OCI-LY3 (cell line): ENCODE data around the gene WDFY4.

Experiments used
- H2AFZ ChIP-seq: fragments of 200-600, 300-600 bp; shearing (Covaris generic); 2 replicates; pipeline ENCODE4 v1.6.0; 2014; ENCODE audit warnings: antibody characterized with exemption, low read depth, low read length
- H3K27ac ChIP-seq: fragments of 200-600, 300-600 bp; sonication (generic); 2 replicates; pipeline ENCODE4 v1.5.1; 2014; ENCODE audit warnings: mild to moderate bottlenecking, low read length, moderate library complexity, mixed read lengths
- H3K27me3 ChIP-seq: fragments of 200-600, 300-600 bp; sonication (generic); 2 replicates; pipeline ENCODE4 v1.6.1; 2014; ENCODE audit warnings: low read depth, low read length, mixed read lengths
- H3K36me3 ChIP-seq: fragments of 200-600, 300-600 bp; sonication (generic); replicated peaks from 2 replicates; pipeline ENCODE3; 2014; ENCODE audit warnings: low read depth, low read length, mixed read lengths
- H3K4me1 ChIP-seq: fragments of 300-600, 200-600 bp; sonication (generic); 2 replicates; pipeline ENCODE4 v1.6.1; 2014; ENCODE audit warnings: low read length, mixed read lengths
- H3K4me2 ChIP-seq: fragments of 200-600, 300-600 bp; sonication (generic); 2 replicates; pipeline ENCODE4 v1.6.1; 2014; ENCODE audit warnings: low read length, mixed read lengths
- H3K4me3 ChIP-seq: fragments of 300-600, 200-600 bp; sonication (generic); 2 replicates; pipeline ENCODE4 v1.5.1; 2014; ENCODE audit warnings: antibody characterized with exemption, mild to moderate bottlenecking, low read length, moderate library complexity
- H3K79me2 ChIP-seq: fragments of 300-600, 200-600 bp; shearing (Covaris generic); 2 replicates; pipeline ENCODE4 v1.6.1; 2014; ENCODE audit warnings: mild to moderate bottlenecking, low read length, mixed read lengths
- H3K9ac ChIP-seq: fragments of 300-600, 200-600 bp; shearing (Covaris generic); 2 replicates; pipeline ENCODE4 v1.6.0; 2014; ENCODE audit warnings: mild to moderate bottlenecking, low read length, moderate library complexity
- H3K9me3 ChIP-seq: fragments of 200-600, 300-600 bp; shearing (Covaris generic); 2 replicates; pipeline ENCODE4 v1.6.1; 2014; ENCODE audit warnings: low read length, mixed read lengths; ENCODE audit not compliant: insufficient read depth
- H4K20me1 ChIP-seq: fragments of 200-600, 300-600 bp; sonication (generic); 2 replicates; pipeline ENCODE4 v1.6.1; 2016; ENCODE audit warnings: low read length, mixed read lengths; ENCODE audit not compliant: insufficient read depth
- EZH2phosphoT487 ChIP-seq: fragments of 200-600 bp; shearing (Covaris generic); IDR thresholded peaks from 2 replicates; pipeline ENCODE4 v1.6.1; 2018; ENCODE audit warnings: antibody characterized with exemption, mixed run types, low read depth
- TF ChIP-seq, protein P1 (sequence below): fragments of 200-600, 300-600 bp; sonication (generic); IDR thresholded peaks from 2 replicates; pipeline ENCODE4 v1.5.1; 2014; ENCODE audit warnings: antibody characterized with exemption, low read length, low read depth

WDFY4 gene

DNA sequence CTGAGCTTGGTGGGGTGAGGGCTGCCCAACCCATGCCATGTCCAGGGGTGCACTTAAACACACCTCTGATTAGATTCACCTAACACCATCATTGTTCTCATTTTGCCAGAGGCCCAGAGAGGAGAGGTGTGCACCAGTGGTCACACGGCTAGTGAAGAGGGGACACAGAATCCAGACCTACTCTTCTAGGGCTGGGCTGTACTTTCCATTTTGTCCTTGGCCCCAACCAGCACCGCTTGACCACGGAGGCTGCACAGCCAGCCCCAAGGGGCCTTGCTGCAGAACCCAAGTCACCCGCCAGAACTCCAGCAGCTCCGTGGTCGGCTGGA, 246 bp upstream of the WDFY4 start:
- Histone ChIP-seq H2AFZ (no peak overlapping the region), H3K4me1 (peaks cover 46% of the 10 kb centered on the region), H3K79me2 (peaks cover 50% of the 10 kb centered on the region), H3K9ac (peak overlapping the region; percentile 99), H3K27ac (peak overlapping the region; percentile 99), H3K36me3 (peaks cover 28% of the 10 kb centered on the region), H3K27me3 (no peaks in the 10 kb centered on the region), H3K4me3 (peak overlapping the region; percentile 84), H4K20me1 (peaks cover 14% of the 10 kb centered on the region), H3K9me3 (peaks cover 3% of the 10 kb centered on the region; the same call in 1 of the 2 replicates), H3K4me2 (peak overlapping the region; percentile 88)
- TF ChIP-seq EZH2phosphoT487: no peak
- TF ChIP-seq, protein P1, sequence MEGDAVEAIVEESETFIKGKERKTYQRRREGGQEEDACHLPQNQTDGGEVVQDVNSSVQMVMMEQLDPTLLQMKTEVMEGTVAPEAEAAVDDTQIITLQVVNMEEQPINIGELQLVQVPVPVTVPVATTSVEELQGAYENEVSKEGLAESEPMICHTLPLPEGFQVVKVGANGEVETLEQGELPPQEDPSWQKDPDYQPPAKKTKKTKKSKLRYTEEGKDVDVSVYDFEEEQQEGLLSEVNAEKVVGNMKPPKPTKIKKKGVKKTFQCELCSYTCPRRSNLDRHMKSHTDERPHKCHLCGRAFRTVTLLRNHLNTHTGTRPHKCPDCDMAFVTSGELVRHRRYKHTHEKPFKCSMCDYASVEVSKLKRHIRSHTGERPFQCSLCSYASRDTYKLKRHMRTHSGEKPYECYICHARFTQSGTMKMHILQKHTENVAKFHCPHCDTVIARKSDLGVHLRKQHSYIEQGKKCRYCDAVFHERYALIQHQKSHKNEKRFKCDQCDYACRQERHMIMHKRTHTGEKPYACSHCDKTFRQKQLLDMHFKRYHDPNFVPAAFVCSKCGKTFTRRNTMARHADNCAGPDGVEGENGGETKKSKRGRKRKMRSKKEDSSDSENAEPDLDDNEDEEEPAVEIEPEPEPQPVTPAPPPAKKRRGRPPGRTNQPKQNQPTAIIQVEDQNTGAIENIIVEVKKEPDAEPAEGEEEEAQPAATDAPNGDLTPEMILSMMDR: no peak

DNA sequence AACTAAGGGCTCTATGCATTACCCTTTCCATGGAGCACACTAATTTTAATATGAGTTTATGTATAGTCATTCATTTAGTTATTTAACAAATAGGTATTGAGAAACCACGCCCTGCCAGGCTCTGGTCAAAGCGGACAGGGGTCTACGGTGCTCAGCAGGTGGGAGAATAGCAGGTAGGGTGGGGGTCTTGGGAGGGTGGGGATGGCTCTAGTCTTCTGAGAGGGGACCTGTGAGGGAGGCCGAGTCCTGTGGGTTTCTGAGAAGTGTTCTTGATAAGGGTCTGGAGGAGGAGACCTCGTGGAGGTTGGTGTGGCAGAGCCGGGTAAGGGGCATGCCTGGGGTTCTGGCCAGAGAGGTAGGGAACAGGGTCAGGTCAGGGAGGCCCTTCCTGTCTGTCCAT, 1.1 kb downstream of the WDFY4 start:
- peak overlapping the region; percentile 84 for H3K4me3 ChIP-seq
- peak overlapping the region; percentile 88 for H3K4me2 ChIP-seq
- peak overlapping the region; percentile 99 for H3K27ac ChIP-seq
- peaks cover 2% of the 10 kb centered on the region; the same call in 1 of the 2 replicates for H3K9me3 ChIP-seq
- TF ChIP-seq, protein P1: no peak
- TF ChIP-seq EZH2phosphoT487: no peak
- H2AFZ ChIP-seq: no peak overlapping the region
- H4K20me1 ChIP-seq: peaks cover 25% of the 10 kb centered on the region
- H3K9ac ChIP-seq: peak overlapping the region; percentile 99
- H3K79me2 ChIP-seq: peaks cover 63% of the 10 kb centered on the region
- peaks cover 41% of the 10 kb centered on the region for H3K36me3 ChIP-seq
- H3K4me1 ChIP-seq: peaks cover 58% of the 10 kb centered on the region
- H3K27me3 ChIP-seq: no peaks in the 10 kb centered on the region

DNA sequence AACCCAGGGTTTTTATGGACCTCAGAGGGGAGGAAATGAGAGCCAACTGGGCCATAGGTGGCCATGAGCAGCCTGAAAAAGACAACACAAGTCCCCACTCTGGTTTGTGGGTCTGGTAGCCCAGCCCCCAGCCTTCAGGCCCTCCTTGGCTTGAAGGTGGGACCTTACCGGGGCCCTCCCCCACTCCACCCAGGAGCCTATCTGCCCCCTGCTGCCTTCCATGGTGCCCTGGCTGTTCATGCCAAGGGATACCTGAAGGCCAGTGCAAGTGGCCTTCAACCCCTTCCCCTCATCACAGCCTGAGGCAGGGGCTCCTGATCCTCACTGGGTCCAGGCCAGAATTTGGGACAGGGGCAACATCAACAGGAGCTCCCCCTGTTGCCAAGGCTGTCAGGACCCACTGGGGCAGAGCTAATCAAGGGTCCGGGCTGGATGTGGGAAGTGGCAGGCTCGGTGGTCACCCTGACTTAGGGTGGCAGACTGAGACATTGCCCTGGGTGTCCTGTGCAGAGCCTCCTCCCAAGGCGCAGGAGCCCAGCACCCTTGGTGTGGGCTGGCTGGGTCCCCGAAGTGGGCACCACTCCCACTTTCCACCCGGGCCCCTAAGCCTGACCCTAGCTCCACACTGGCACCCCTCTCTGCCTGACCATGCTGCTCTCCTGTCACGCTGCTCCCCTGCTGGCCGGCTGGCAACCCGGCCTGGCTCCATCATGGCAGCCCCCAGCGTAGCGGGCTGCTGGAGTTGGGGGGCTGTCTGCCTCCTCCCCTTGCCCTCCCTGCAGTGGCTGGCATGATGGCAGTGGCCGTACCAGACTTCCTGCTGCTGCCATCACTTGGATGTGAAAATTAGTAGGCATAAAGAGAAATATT, 6.4 kb downstream of the WDFY4 start:
- Histone ChIP-seq H3K4me3 (no peak overlapping the region), H3K79me2 (peaks cover 100% of the 10 kb centered on the region), H3K27ac (no peak overlapping the region), H4K20me1 (peaks cover 76% of the 10 kb centered on the region), H3K36me3 (peaks cover 57% of the 10 kb centered on the region), H3K9me3 (no peaks in the 10 kb centered on the region), H2AFZ (no peak overlapping the region), H3K4me1 (peaks cover 81% of the 10 kb centered on the region), H3K27me3 (no peaks in the 10 kb centered on the region), H3K4me2 (no peak overlapping the region), H3K9ac (no peak overlapping the region)
- TF ChIP-seq, protein P1: no peak
- no peak for TF ChIP-seq EZH2phosphoT487

DNA sequence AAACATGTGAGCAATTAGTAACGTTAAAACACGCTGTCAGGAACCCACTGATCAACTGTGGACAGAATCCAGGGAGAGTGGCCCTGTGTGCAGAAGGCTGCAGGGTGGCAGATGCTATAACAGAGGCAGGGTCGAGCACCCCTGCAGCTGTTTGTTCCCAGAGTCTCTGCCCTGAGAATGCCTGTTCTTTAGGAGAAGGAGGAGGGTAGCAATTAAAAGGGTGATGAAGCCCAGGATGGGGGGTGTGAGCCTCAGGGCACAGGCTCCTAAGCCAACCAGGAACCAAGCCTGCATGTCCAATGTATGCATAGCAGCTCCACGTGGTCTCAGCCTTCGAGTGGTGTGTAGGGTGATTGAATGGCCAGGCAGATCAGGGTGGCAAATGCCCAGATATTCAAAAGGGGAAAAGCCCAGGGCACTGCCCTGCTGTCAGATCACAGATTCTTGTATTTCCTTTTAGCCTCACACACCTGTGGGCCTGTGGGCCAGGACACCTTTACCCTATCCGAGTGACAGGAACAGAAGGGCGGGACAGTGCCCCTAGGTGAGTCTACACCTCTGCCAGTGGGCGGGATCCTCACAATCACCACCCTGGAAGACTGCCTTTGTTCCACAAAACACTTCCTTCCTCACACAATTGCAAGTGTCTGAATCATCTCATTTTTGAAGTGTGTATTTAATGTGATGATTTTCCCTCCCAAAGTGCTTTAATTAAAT, 7.3 kb downstream of the WDFY4 start:
- H3K4me1 ChIP-seq: peaks cover 90% of the 10 kb centered on the region
- peaks cover 58% of the 10 kb centered on the region for H3K36me3 ChIP-seq
- H3K27me3 ChIP-seq: no peaks in the 10 kb centered on the region
- no peaks in the 10 kb centered on the region for H3K9me3 ChIP-seq
- H4K20me1 ChIP-seq: peaks cover 86% of the 10 kb centered on the region
- H3K9ac ChIP-seq: no peak overlapping the region
- TF ChIP-seq, protein P1: no peak
- TF ChIP-seq EZH2phosphoT487: no peak
- peaks cover 100% of the 10 kb centered on the region for H3K79me2 ChIP-seq
- H2AFZ ChIP-seq: no peak overlapping the region
- H3K4me3 ChIP-seq: no peak overlapping the region
- no peak overlapping the region for H3K27ac ChIP-seq
- H3K4me2 ChIP-seq: no peak overlapping the region; the same call in 1 of the 2 replicates
